PC-9 (cell line): ENCODE measurements around the gene CTNND2.

Experiments used
- EZH2 ChIP-seq: fragments of 200-600 bp; sonication (generic); IDR thresholded peaks from 2 replicates; pipeline ENCODE4 v1.8.0; 2017; ENCODE audit warnings: antibody characterized with exemption, low read depth
- TF ChIP-seq, protein P1 (sequence below): fragments of 200-600 bp; sonication (generic); conservative IDR thresholded peaks from 2 replicates; pipeline ENCODE4 v1.6.1; 2017; ENCODE audit warnings: mixed run types, antibody characterized with exemption, mild to moderate bottlenecking, moderate library complexity

DNA sequence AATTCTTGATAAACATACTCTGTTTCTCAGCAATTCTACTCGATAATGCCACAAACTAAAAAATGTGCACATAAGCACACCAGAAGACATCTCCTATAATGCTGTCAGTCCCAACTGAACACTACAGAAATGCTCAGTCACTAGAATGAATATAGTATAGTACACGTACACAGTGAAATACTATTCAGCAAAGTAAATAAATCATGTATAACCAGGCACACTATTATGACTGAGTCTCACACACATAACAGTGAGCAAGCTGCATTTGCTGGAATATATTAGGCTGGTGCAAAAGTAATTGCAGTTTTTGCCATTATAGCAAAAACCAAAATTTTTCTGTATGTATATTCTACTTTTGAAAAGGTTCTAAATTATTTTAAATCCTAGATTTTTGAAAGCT is 310.2 kb downstream of the CTNND2 start:
- TF ChIP-seq, protein P1, sequence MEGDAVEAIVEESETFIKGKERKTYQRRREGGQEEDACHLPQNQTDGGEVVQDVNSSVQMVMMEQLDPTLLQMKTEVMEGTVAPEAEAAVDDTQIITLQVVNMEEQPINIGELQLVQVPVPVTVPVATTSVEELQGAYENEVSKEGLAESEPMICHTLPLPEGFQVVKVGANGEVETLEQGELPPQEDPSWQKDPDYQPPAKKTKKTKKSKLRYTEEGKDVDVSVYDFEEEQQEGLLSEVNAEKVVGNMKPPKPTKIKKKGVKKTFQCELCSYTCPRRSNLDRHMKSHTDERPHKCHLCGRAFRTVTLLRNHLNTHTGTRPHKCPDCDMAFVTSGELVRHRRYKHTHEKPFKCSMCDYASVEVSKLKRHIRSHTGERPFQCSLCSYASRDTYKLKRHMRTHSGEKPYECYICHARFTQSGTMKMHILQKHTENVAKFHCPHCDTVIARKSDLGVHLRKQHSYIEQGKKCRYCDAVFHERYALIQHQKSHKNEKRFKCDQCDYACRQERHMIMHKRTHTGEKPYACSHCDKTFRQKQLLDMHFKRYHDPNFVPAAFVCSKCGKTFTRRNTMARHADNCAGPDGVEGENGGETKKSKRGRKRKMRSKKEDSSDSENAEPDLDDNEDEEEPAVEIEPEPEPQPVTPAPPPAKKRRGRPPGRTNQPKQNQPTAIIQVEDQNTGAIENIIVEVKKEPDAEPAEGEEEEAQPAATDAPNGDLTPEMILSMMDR, result no peak
- no peak for TF ChIP-seq EZH2
